K562 (cell line): Measurements from ENCODE around the gene SIGLEC5. TPM values are rescaled to one million over a fixed set of nuclear protein-coding genes. Genes with fewer than 3 reads are reported as not detected.

Experiments used
- ARID2 ChIP-seq: fragments of 450-650 bp; IDR thresholded peaks from 2 replicates; pipeline ENCODE4 v1.6.1; 2017; ENCODE audit warnings: antibody characterized with exemption, mild to moderate bottlenecking
- CBFA2T3 ChIP-seq: fragments of 450-650 bp; IDR thresholded peaks from 2 replicates; pipeline ENCODE4 v1.6.1; 2017
- CBX1 ChIP-seq: sonication (generic); IDR thresholded peaks from 2 replicates; pipeline ENCODE4 v1.6.1; 2016; ENCODE audit warnings: antibody characterized with exemption, low read depth, mild to moderate bottlenecking
- CHCHD3 ChIP-seq: fragments of 250-450 bp; sonication (Bioruptor Pico); IDR thresholded peaks from 2 replicates; pipeline ENCODE4 v2.1.2; 2022; ENCODE audit warnings: mild to moderate bottlenecking
- CHD7 ChIP-seq: fragments of 200-600 bp; sonication (generic); IDR thresholded peaks from one replicate; pipeline ENCODE4 v1.6.1; 2012; ENCODE audit warnings: mild to moderate bottlenecking, low read depth, low read length, inconsistent platforms
- ELF2 ChIP-seq: fragments of 250-450 bp; sonication (Bioruptor Pico); IDR thresholded peaks from 2 replicates; pipeline ENCODE4 v1.5.0; 2021; ENCODE audit warnings: mild to moderate bottlenecking
- HIVEP1 ChIP-seq: fragments of 250-450 bp; sonication (Bioruptor Pico); IDR thresholded peaks from 2 replicates; pipeline ENCODE4 v1.4.0; 2020; ENCODE audit warnings: mild to moderate bottlenecking
- KDM2B ChIP-seq: fragments of 250-450 bp; sonication (Bioruptor Pico); IDR thresholded peaks from 2 replicates; pipeline ENCODE4 v1.8.0; 2021; ENCODE audit warnings: mild to moderate bottlenecking, moderate library complexity
- MEIS2 ChIP-seq: fragments of 450-650 bp; IDR thresholded peaks from 2 replicates; pipeline ENCODE4 v1.6.1; 2014; ENCODE audit warnings: mild to moderate bottlenecking; ENCODE audit not compliant: partially characterized antibody
- POLR2A ChIP-seq: fragments of 450-650 bp; conservative IDR thresholded peaks from 2 replicates; pipeline ENCODE4 v1.6.1; 2016
- PTBP1 ChIP-seq: fragments of 200-400 bp; formaldehyde crosslinking; IDR thresholded peaks from 2 replicates; pipeline ENCODE4 v1.6.1; 2017; ENCODE audit warnings: low read depth, low read length
- RBBP5 ChIP-seq: fragments of 200-600 bp; sonication (generic); IDR thresholded peaks from 2 replicates; pipeline ENCODE4 v1.6.1; 2012; ENCODE audit warnings: borderline replicate concordance, mild to moderate bottlenecking, low read length, control low read depth, inconsistent platforms; ENCODE audit not compliant: insufficient read depth, poor library complexity, severe bottlenecking
- RBM39 ChIP-seq: fragments of 200-400 bp; formaldehyde crosslinking; optimal IDR thresholded peaks from 2 replicates; pipeline ENCODE3; 2018; ENCODE audit warnings: low read depth, low read length
- TGIF2 ChIP-seq: sonication (generic); formaldehyde crosslinking; IDR thresholded peaks from 2 replicates; pipeline ENCODE4 v1.8.1; 2022; ENCODE audit warnings: mild to moderate bottlenecking, missing genetic modification reagents, moderate library complexity
- ZFP36 ChIP-seq: fragments of 150-350 bp; IDR thresholded peaks from 2 replicates; pipeline ENCODE4 v1.6.1; 2018; ENCODE audit warnings: low read length, low read depth; ENCODE audit not compliant: partially characterized antibody
- ZNF518B ChIP-seq: fragments of 250-450 bp; sonication (Bioruptor Pico); IDR thresholded peaks from 2 replicates; pipeline ENCODE4 v1.5.0; 2021; ENCODE audit warnings: mild to moderate bottlenecking, moderate library complexity
- ZNF589 ChIP-seq: fragments of 200-800 bp; sonication (Bioruptor generic); IDR thresholded peaks from 2 replicates; pipeline ENCODE4 v1.6.1; 2016; ENCODE audit warnings: low read depth, missing genetic modification characterization, missing compliant biosample characterization
- polyA plus RNA-seq, 8 experiments: library from polyadenylated mRNA; depleted of rRNA in 4 of 8; stranded (reverse) in 5 of 8; unstranded in 3 of 8; fragments of >200 nt; fragmentation: Nextera tagmentation in 2 of 8; fragmentation: Illumina TruSeq in 1 of 8; extraction: Ambion mirVana in 2 of 8; extraction: Trizol in 1 of 8; gene quantifications; 2 replicates each; pipeline versions ENCODE4 v1.2.1 to v1.2.3, GENCODE V29; 2011 to 2014; ENCODE audit warnings: inconsistent platforms in 1 of 8, missing spikeins in 1 of 8
- total RNA-seq, 7 experiments: library from RNA; depleted of rRNA in 6 of 7; stranded (reverse); fragments of >200 nt in 6 of 7; fragmentation: Illumina TruSeq in 2 of 7; extraction: Trizol in 2 of 7; gene quantifications; 2 replicates each; pipeline versions ENCODE4 v1.2.1 to v1.2.3, GENCODE V29; 2011 to 2021; ENCODE audit warnings: low replicate concordance in 1 of 7

SIGLEC5 gene
- total and polyA plus RNA-seq, 9 of the 15 experiments (the other 6 are each of a cell fraction or from before 2014, with no cell fraction given): 0.14 TPM; not detected in 8

- no peak for TF ChIP-seq ZFP36
- TF ChIP-seq PTBP1: no peak
- peak; percentile 91; the same call in 1 of the 2 replicates for TF ChIP-seq CBX1
- no peak for TF ChIP-seq RBBP5
- no peak for TF ChIP-seq CBFA2T3
- TF ChIP-seq ELF2: no peak
- no peak for TF ChIP-seq MEIS2
- TF ChIP-seq ZNF589 (CRISPR knock-in tag): no peak
- TF ChIP-seq ZNF518B (CRISPR knock-in tag): no peak
- no peak for TF ChIP-seq TGIF2
- TF ChIP-seq RBM39: no peak
- no peak for TF ChIP-seq CHD7
- TF ChIP-seq CHCHD3: no peak
- no peak for TF ChIP-seq KDM2B (CRISPR knock-in tag)
- no peak for TF ChIP-seq HIVEP1
- TF ChIP-seq POLR2A: no peak
- TF ChIP-seq ARID2: no peak
Observed at GRCh38 chr19:51654783-51655182, 24.6 kb upstream of the SIGLEC5 start (continued).
